GM20000 (cell line): Measurements from ENCODE around the gene POC1A.

ENCODE experiments used
- DNase-seq: peaks from one replicate; pipeline ENCODE4 v3.0.0; 2012; ENCODE audit warnings: low spot score
- CTCF ChIP-seq: IDR thresholded peaks from 2 replicates; pipeline ENCODE4 v1.5.1; 2012; ENCODE audit warnings: mild to moderate bottlenecking, control low read depth; ENCODE audit errors: extremely low read depth, missing control alignments

Gene POC1A

DNA sequence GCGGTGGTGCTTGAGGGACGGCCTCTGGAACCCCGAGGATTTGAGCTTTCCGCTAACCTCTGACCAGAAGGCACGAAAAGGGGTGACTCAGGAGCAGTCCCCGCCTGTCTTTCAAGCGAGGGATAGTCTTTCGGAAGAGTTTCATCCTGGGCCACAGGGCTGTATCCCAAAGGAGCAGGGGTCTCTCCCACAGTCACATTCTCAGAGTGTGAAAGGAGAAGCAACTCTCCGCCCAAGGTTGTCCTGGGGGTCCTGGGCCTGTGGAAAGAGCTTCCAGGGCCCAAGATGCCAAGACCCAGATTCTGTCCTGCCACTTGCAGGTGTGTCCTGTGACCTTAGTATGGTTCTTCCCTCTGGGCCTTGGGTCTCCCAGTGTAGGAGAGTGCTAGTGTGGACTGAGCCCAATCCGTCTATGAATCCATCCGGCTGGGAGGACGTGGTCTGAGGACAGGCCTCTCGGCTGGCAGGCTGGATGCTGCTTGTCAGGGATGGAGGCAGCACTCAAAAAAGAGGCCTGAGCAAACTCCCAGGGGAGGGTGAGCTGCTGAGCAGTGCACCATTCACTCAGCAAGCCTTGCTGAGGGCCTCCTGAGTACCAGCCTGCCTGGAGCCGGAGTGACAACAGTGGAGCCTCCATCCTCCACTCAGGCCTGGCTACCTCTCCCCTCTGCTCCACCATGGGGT is 96.3 kb downstream of the POC1A start:
- no peak for TF ChIP-seq CTCF
- no peak for DNase-seq

DNA sequence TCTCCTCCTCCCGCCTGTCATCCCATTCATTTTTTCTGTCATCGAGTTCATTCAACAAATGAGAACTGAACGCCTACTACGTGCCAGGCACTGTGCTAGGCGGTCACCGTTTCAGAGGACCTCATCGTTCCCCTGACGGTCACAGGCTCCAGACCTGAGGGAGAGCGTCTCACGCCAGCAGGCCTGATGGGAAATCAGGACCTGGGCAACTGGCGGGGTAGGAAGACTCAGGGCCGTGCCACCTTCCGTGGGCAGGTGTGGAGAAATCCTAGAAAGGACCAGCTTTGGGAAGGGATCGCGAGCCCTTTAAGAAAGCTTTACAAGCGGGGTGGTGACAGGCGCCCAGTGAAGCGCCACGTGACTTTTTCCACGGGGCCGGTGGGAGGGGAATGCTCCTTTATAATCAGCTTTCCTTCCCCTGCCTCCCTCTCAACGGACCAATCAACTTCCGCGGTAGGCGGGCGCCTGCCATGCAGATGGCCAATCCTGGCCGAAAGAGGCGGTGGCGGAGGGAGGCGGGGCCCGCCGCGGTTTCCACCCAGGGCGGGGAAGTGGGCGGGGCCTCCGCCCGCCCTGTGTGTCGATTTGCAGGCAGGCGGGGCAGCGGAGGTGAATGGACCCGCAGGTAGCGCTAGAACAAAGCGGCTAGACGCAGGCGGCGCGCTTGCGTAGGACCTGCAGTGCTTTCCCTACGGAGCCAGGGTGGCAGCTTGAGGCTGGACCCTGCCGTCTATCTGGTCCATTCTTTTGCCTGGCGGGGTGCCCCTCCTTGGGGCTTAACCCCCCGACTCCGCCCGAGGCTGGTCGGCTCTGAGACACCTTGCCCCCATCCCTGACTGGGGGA is 97.0 kb downstream of the POC1A start:
- no peak for TF ChIP-seq CTCF
- peak; percentile 98 for DNase-seq

DNA sequence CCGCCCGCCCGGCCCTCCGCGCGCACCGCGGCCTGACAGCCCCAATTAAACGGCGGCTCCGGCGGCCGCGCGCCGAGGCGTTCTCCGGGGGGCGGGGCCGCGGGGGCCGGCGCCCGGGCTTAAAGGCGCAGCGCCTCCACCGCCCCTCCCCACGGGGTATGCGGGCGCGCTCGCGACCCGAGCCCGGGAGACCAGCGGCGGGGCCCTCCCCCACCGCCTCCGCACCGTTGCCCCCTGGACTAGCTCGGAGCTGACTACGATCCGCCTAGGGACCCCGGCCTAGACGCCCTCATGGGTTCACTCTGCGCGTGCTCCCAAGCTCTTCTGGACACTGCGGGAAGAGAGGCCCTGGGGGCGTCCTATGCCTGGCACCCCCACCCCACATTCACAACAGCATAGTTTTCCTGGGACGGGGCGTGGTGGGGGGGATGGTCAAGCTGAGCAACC is 97.7 kb downstream of the POC1A start, which contains the start of gene DUSP7:
DUSP7 (minus strand) TSS at position 51 of the 447 bp plus-strand sequence. CDS start 205 bp downstream, outside the sequence.
- DNase-seq = peak; percentile 90

GRCh38 chr3:52055537-52056351 is 98.5 kb downstream of the POC1A start:
- TF ChIP-seq CTCF = peak; percentile 17
- peak; percentile 75 for DNase-seq

More for the DNA sequence above, 97.7 kb downstream of the POC1A start, which contains the start of gene DUSP7:
- TF ChIP-seq CTCF = no peak

DNA sequence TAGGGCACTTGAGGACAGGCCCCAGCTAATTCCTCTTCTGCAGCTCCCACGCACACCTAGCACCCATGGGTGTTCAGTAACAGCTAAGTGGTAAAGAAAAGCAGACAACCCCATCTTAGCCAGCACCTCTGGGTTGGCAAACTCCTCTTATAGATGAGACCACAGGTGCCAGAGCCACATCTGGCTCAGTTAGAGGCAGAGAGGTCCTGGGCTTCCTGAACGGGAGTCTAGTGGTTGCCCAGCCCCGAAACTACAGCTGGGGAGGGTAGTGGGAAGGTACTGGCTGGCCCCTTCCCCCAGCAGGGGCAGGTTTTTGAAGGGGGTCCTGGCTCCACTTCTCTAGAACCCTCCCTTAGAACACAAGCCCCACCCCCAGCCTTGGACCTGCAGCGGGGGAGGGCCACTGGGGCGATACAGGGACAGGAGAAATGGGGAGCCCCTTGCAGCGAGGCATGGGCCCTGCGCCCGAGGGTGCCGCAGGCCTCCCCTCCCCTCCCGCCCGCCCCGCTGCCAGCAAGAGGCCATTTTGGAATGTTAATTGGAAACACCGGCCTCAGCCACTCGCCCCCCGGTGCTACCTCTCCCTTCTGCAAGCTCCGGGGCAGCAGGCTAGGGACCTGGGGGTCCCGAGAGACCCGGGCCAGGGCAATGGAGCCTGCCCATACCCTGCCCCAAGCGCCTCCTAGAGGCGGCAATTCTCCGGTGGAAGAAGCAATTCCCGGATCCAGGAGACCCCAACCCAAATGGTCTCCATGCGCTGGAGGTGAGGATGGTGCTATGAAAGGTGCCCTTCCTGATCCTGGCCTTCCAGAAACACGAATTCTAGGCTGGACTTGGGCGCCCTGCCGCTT is 99.3 kb downstream of the POC1A start:
- DNase-seq = no peak
- no peak for TF ChIP-seq CTCF
